ENCODE measurements around the gene NR1D1.
A peak's percentile ranks its signal among the peaks of the same experiment; 100 is the strongest.

Gene NR1D1

DNA sequence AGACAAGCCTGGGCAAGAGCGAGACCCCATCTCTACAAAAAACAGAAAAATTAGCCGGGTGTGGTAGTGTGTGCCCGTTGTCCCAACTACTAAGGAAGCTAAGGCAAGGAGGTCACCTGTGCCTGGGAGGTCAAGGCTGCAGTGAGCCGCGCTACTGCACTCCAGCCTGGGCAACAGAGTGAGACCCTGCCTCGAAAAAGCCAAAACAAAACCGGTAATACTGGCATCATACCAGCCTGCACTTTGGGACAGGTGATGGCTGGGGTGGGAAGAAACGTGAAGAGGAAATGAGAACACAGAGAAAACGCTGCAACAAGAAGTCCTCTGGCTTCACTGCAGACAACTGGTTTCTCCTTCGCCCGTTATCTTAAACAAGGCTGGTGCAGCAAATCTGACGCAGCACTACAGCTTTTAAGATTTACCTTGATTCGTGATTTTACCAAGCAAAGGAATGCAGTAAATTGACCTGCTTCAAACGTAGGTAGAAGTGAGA is 39.2 kb upstream of the NR1D1 start:
- Histone ChIP-seq H3K4me1 (ENCODE audit: insufficient read depth, low read length, poor library complexity, severe bottlenecking) (peaks cover 21% of the 10 kb centered on the region), H3K27me3 (ENCODE audit: insufficient read depth, low read length, poor library complexity, severe bottlenecking) (no peaks in the 10 kb centered on the region), H2AFZ (ENCODE audit: low read length) (peak overlapping the region; percentile 97), H3K4me2 (ENCODE audit: low read depth, low read length, poor library complexity, severe bottlenecking) (peak overlapping the region; percentile 82), H3F3A (ENCODE audit: low read depth) (no peaks in the 10 kb centered on the region), H3K9ac (ENCODE audit: low read depth, low read length, poor library complexity, severe bottlenecking) (peak overlapping the region; percentile 81), H3K9me2 (replicated peaks; ENCODE audit: low read depth, low read length) (no peaks in the 10 kb centered on the region), H3K79me2 (ENCODE audit: insufficient read depth, low read length) (peaks cover 53% of the 10 kb centered on the region), H3K36me3 (ENCODE audit: insufficient read depth, low read length) (peaks cover 21% of the 10 kb centered on the region; the same call in 1 of the 2 replicates), H3K9me3 (ENCODE audit: insufficient read depth, low read depth, low read length) (no peaks in the 10 kb centered on the region), H3K4me3 (ENCODE audit: low read length, poor library complexity, severe bottlenecking) (peak overlapping the region; percentile 78), H4K20me1 (ENCODE audit: insufficient read depth, low read length, poor library complexity, severe bottlenecking) (peaks cover 5% of the 10 kb centered on the region)
- TF ChIP-seq EZH2phosphoT487 (IDR thresholded peaks at IDR 0.05; ENCODE audit: borderline replicate concordance), result no peak

- peaks cover 34% of the 10 kb centered on the region for H3K79me2 ChIP-seq (ENCODE audit: insufficient read depth, low read length)
- no peaks in the 10 kb centered on the region for H4K20me1 ChIP-seq (ENCODE audit: insufficient read depth, low read length, poor library complexity, severe bottlenecking)
- H3K9me3 ChIP-seq (ENCODE audit: insufficient read depth, low read depth, low read length), result no peaks in the 10 kb centered on the region
- H3K4me1 ChIP-seq (ENCODE audit: insufficient read depth, low read length, poor library complexity, severe bottlenecking), result peaks cover 11% of the 10 kb centered on the region
- no peak for TF ChIP-seq EZH2phosphoT487 (IDR thresholded peaks at IDR 0.05; ENCODE audit: borderline replicate concordance)
- peak; percentile 36; the same call in 1 of the 2 replicates for TF ChIP-seq CTCF (conservative IDR thresholded peaks at IDR 0.05; ENCODE audit: low read length)
- no peaks in the 10 kb centered on the region for H3K27me3 ChIP-seq (ENCODE audit: insufficient read depth, low read length, poor library complexity, severe bottlenecking)
- peak overlapping the region; percentile 14 for H3K9ac ChIP-seq (ENCODE audit: low read depth, low read length, poor library complexity, severe bottlenecking)
- no peak overlapping the region for H3K4me3 ChIP-seq (ENCODE audit: low read length, poor library complexity, severe bottlenecking)
- no peaks in the 10 kb centered on the region for H3F3A ChIP-seq (ENCODE audit: low read depth)
- H2AFZ ChIP-seq (ENCODE audit: low read length), result no peak overlapping the region
- no peaks in the 10 kb centered on the region for H3K9me2 ChIP-seq (replicated peaks; ENCODE audit: low read depth, low read length)
- peaks cover 54% of the 10 kb centered on the region; the same call in 1 of the 2 replicates for H3K36me3 ChIP-seq (ENCODE audit: insufficient read depth, low read length)
- no peak overlapping the region for H3K4me2 ChIP-seq (ENCODE audit: low read depth, low read length, poor library complexity, severe bottlenecking)
These were observed 35.4 kb upstream of the NR1D1 start for GRCh38 chr17:40135817-40136216.

- Histone ChIP-seq H3K9ac (ENCODE audit: low read depth, low read length, poor library complexity, severe bottlenecking) (no peak overlapping the region), H3K9me2 (replicated peaks; ENCODE audit: low read depth, low read length) (no peaks in the 10 kb centered on the region), H3K9me3 (ENCODE audit: insufficient read depth, low read depth, low read length) (no peaks in the 10 kb centered on the region), H3K4me3 (ENCODE audit: low read length, poor library complexity, severe bottlenecking) (no peak overlapping the region), H2AFZ (ENCODE audit: low read length) (no peak overlapping the region), H3F3A (ENCODE audit: low read depth) (no peaks in the 10 kb centered on the region), H4K20me1 (ENCODE audit: insufficient read depth, low read length, poor library complexity, severe bottlenecking) (no peaks in the 10 kb centered on the region), H3K4me2 (ENCODE audit: low read depth, low read length, poor library complexity, severe bottlenecking) (no peak overlapping the region), H3K4me1 (ENCODE audit: insufficient read depth, low read length, poor library complexity, severe bottlenecking) (peaks cover 4% of the 10 kb centered on the region), H3K27me3 (ENCODE audit: insufficient read depth, low read length, poor library complexity, severe bottlenecking) (no peaks in the 10 kb centered on the region), H3K36me3 (ENCODE audit: insufficient read depth, low read length) (peaks cover 70% of the 10 kb centered on the region), H3K79me2 (ENCODE audit: insufficient read depth, low read length) (peaks cover 36% of the 10 kb centered on the region)
- TF ChIP-seq CTCF (conservative IDR thresholded peaks at IDR 0.05; ENCODE audit: low read length), result no peak
- no peak for TF ChIP-seq EZH2phosphoT487 (IDR thresholded peaks at IDR 0.05; ENCODE audit: borderline replicate concordance)
These were observed 33.8 kb upstream of the NR1D1 start for GRCh38 chr17:40134184-40134583.
